NAMALWA (cell line): ENCODE measurements around the gene ZFP2.
"Not testable (repeated sequence)": the region's sequence is repeated elsewhere in the genome, so short reads cannot be mapped to it uniquely, and the experiment has no call there.

ENCODE experiments used
- DNase-seq: peaks from one replicate; pipeline ENCODE4 v3.0.0-alpha.2; 2015; ENCODE audit warnings: low spot score

The ZFP2 gene

DNA sequence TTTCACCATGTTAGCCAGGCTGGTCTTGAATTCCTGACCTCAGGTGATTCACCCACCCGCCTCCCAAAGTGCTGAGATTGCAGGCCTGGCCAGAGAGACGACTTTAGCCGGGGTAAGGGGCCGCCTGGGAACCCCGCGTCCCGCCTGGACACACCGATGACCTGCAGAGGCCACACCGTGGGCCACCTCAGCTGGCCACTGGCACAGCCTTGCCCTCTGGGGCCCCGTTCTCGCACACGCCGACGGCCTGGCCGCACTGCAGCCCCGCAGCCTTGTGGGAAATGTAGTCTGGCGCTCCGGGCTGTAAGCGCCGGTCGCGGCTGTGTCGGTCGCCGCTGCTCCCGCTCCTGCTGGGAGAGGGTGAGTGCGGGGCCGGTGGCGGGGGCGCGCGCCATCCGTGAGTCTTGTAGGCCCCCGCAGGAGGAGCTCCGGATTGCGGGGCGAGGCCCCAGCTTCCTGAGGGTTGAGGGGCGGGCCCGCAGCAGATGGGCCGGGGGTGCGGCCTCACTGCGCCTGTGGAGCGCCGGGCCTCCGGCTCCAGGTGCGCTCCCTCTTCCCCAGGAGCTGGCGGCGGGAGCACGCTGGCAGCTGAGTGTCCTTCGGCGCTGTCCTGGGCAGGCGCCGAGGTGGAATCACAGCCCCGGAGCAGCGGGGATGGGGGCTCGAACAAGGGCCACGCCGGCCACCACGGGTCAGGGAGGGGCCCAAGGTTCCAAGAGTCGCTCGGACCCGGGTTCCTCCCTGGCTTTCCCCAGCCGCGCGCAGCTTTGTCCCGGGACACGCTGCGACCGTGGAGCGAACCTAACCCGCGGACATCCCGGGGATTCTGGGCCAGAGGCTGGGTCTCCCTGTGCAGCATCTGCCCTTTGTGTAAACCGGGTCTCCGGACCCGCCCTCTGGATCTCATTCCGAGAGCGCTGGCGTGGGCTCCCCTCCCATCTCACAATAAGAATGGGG lies at the start of gene ZFP2:
Gene ZFP2, plus strand, starts transcription at position 299 of the 957 bp plus-strand sequence. CDS start 35,401 bp downstream, outside the sequence.
- no peak for DNase-seq

DNA sequence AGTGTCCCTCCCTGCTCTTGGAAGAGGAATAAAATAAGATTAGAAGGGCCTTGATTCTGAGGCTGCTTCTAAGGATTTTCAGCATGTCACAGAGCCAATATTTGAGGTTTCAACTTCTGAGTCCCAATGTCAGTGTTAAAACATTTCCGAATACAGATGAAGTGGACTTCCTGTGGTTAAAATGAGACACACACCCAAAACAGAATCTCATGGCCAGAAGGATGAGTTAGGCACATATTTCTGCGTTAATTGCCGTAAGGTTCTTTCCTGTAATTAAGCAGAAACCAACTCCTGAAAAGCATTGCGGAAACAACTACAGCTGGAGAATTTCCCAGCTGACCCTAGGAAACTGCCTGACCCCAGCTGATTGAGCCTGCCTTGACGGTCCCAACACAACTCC lies 46.4 kb upstream of the ZFP2 start:
- no peak for DNase-seq

DNA sequence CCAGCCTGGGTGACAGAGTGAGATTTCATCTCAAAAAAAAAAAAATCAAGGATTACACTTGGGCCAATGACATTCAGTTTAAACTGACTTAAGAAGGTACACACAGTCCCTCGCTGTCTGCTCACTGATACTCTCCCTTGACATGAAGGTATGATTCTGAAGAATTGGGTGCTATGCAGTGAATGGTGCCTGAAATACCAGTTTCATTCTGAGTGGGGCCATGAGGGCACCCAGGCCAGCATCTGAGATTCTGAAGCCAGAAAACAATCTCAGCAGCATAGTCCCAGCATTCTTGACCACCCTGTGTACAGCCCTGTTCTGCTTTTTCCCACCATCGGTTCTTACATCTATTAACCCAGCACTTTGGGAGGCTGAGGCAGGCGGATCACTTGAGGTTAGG lies 43.8 kb upstream of the ZFP2 start:
- no peak for DNase-seq

DNA sequence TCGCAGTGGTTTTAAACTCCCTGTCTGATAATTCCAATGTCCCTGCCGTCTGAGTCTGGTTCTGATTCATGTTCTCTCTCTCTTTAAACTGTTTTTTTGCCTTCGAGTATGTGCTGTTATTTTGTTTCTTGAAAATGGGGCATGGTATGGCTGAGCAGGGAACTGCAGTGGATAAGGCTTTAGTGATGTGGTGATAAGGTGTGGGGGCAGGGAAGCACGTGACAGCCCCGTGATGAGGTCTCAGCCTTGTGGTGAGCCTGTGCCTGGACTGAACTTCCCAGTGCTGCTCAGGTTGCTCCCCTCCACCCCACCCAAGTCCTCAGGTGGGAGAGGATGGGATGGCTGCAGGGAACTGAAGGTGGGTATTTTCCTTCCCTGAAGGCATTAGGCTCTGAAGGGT lies 41.4 kb upstream of the ZFP2 start:
- no peak for DNase-seq

DNA sequence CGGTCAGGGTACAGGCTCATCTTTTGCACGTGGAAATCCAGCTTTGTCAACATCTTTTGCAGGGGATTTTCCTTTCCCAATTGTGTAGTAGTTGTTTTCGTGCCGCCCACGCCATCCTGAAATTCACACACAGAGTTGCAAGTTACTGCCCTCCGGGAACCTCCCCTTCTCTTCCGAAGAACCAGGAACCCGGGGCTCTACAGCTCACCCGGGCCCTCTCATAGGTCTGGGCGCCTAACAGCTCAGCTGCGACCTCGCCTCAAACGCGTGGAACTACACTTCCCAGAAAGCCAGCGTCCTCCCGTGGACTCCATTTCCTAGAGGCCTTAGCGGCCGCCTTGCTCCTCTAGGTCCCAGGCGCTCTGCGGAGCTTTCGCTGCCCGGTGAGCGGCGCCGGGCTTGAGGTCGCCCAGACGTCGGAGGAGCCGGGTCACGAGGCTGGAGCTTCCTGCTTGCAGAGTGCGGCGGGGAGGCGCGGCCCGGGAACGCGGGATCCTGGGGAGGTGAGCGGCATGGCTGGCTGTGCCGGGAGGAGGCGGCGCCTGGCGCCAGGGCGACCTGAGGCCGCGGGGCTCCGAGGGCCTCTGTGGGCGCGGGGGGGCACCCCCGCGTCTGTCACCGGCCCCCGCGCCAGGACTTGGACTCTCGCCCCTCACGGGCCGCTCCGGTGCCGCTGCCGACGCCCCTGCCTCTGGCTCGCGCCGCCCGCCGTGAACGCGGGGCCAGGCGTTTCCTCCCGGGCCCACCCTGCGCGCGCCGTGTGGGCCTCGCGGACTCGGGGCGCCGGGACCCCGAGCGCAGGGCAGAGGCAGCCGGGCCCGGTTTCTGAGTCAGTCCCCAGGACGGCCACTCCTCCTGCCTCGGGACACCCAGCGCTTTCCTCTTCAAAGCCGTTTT lies 35.8 kb upstream of the ZFP2 start, which contains the start of gene ZNF354B:
Gene ZNF354B, plus strand, starts transcription at position 329 of the 897 bp plus-strand sequence. CDS start 1,095 bp downstream, outside the sequence.
- DNase-seq, result peak; percentile 84

DNA sequence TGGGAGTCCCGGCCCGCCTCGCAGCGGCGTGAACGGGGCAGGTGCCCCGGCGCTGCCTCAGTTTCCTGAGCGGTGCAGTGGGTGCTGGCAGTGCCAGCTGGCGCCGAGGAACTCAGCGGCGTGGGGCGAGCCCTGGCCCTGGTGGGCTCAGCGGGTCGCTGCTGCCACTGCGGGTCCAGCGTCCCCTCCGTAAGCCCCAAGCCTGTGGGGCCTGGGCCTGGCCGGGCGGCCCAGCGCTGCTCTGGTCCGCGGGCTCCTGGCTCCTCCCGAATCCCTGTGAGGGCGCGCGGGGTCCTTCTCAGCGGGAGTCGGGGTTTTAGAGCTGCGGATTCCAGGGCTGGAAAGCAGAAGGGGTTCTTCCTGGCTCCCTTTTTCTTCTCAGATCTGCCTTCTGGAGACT lies 35.1 kb upstream of the ZFP2 start:
- DNase-seq, result not testable (repeated sequence)

GRCh38 chr5:178861627-178862026 lies 34.1 kb upstream of the ZFP2 start:
- no peak for DNase-seq

- DNase-seq, result no peak
Measured at GRCh38 chr5:178866946-178867345, 28.8 kb upstream of the ZFP2 start.

GRCh38 chr5:178869577-178869976 lies 26.1 kb upstream of the ZFP2 start:
- no peak for DNase-seq

GRCh38 chr5:178870411-178870810 lies 25.3 kb upstream of the ZFP2 start:
- no peak for DNase-seq

- DNase-seq, result no peak
Measured at GRCh38 chr5:178872302-178872701, 23.4 kb upstream of the ZFP2 start.

DNA sequence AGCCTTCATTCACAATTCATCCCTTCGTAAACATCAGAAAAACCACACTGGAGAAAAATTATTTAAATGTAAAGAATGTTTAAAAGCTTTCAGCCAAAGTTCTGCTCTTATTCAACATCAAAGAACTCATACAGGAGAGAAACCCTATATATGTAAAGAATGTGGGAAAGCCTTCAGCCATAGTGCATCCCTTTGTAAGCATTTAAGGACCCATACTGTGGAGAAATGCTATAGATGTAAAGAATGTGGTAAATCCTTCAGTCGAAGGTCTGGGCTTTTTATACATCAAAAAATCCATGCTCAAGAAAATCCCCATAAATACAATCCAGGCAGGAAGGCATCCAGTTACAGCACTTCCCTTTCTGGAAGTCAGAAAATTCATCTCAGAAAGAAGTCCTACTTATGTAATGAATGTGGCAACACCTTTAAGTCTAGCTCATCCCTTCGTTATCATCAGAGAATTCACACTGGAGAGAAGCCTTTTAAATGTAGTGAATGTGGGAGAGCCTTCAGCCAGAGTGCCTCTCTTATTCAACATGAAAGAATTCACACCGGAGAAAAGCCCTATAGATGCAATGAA lies 12.5 kb upstream of the ZFP2 start:
- not testable (repeated sequence) for DNase-seq

GRCh38 chr5:178883815-178884430 lies 11.8 kb upstream of the ZFP2 start:
- DNase-seq, result no peak

DNA sequence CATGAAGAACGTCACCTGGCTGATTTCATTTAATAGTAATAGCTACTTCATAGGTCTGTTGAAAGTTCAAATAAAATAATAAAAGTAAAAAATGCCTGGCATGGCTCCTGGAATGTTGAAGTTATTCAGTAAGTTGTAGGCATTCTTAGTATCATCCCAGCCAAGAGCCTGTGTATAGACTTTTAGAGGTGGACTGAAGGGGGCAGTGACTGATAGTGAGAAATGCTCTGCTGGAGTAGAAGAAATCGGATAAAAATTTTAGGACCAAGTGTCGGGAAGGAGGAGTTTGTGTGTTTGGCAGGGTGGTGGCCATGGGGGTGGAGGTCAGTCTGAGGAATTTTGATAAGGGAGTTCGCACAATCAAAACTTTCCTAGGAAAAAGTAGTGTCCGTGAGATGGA lies 3.6 kb downstream of the ZFP2 start:
- DNase-seq, result no peak

DNA sequence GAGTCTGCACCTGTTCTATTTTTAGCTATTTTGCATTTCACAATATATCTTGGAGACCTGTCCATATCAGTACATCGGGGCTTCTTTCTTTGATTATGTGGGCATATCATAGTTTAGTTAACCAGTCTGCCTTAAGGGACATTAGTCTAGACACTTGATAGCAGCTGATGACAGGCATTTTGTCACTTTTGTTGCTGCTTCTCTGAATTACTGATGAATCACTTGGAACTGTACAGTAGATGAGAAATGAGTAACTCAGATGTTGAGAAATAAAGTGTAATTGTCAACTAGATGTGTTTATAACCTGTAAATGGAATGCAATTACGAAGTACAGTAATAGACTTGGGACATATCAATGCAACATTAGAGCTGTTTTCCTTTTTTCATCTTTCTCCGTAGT lies 7.1 kb downstream of the ZFP2 start:
- DNase-seq, result no peak

DNA sequence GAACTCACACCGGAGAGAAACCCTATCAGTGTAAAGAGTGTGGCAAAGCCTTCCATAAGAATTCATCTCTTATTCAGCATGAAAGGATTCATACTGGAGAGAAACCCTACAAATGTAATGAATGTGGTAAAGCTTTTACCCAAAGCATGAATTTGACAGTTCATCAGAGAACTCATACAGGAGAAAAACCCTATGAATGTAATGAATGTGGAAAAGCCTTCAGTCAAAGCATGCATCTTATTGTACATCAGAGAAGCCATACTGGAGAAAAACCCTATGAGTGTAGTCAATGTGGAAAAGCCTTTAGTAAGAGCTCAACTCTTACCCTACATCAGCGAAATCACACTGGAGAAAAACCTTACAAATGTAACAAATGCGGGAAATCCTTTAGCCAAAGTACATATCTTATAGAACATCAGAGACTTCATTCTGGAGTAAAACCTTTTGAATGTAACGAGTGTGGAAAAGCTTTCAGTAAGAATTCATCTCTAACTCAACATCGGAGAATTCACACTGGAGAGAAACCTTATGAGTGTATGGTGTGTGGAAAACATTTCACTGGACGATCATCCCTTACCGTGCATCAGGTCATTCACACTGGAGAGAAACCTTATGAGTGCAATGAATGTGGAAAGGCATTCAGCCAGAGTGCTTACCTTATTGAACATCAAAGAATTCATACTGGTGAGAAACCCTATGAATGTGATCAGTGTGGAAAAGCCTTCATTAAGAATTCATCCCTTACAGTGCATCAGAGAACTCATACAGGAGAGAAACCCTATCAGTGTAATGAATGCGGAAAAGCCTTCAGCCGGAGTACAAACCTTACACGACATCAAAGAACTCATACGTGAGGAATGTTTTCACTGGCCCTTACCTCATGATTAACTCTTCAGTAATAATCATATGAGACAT lies 36.4 kb downstream of the ZFP2 start:
- DNase-seq, result no peak

GRCh38 chr5:178940569-178941360 lies 45.1 kb downstream of the ZFP2 start, which contains the start of gene ZNF454:
Gene ZNF454, plus strand, starts transcription at chr5:178941198. Its CDS starts 1,594 bp downstream, at chr5:178942792.
- no peak for DNase-seq

- no peak for DNase-seq
Measured at GRCh38 chr5:178941361-178941760, 45.6 kb downstream of the ZFP2 start.

DNA sequence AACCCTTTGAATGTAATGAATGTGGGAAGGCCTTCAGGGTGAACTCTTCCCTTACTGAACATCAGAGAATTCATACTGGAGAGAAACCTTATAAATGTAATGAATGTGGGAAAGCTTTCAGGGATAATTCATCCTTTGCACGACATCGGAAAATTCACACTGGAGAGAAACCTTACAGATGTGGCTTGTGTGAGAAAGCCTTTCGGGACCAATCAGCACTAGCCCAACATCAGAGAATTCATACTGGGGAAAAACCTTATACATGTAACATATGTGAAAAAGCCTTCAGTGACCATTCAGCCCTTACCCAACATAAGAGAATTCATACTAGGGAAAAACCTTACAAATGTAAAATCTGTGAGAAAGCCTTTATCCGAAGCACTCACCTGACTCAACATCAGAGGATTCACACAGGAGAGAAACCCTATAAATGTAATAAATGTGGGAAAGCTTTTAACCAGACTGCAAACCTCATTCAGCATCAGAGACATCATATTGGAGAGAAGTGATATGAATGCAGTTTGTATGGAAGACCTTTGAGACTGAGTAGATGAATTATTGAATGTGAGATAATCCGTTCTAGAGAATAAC lies 69.8 kb downstream of the ZFP2 start:
- DNase-seq, result no peak
